Liver (tissue), 9 donors: ENCODE results near the gene FRMD5. TPM values are rescaled to one million over a fixed set of nuclear protein-coding genes. Genes with fewer than 3 reads are reported as not detected.
A peak's percentile ranks its signal among the peaks of the same experiment; 100 is the strongest.

Experiments
- DNase-seq: peaks from one replicate; pipeline ENCODE4 v3.0.0-alpha.2; 2017; ENCODE audit warnings: low spot score
- H3K27ac ChIP-seq, 2 donors: one replicate each; pipeline ENCODE4 v1.7.0; 2013; ENCODE audit warnings: inconsistent platforms in 2 of 2, low read length in 2 of 2, control low read depth in 1 of 2, low read depth in 1 of 2, mild to moderate bottlenecking in 1 of 2
- H3K27me3 ChIP-seq, 4 donors: one replicate each; pipeline versions ENCODE4 v1.6.1 to v1.7.0; 2013; ENCODE audit warnings: low read length in 3 of 4, inconsistent platforms in 1 of 4, mild to moderate bottlenecking in 1 of 4, moderate library complexity in 1 of 4; ENCODE audit not compliant: control insufficient read depth in 4 of 4, insufficient read depth in 4 of 4
- H3K36me3 ChIP-seq, 4 donors: one replicate each; pipeline versions ENCODE4 v1.6.1 to v1.7.0; 2013; ENCODE audit warnings: low read length in 3 of 4, mild to moderate bottlenecking in 3 of 4, low read depth in 1 of 4, moderate library complexity in 1 of 4; ENCODE audit not compliant: control insufficient read depth in 4 of 4, insufficient read depth in 3 of 4
- H3K4me1 ChIP-seq, 4 donors: one replicate each; pipeline versions ENCODE4 v1.6.1 to v1.7.0; 2013; ENCODE audit warnings: low read length in 3 of 4, mild to moderate bottlenecking in 3 of 4, moderate library complexity in 1 of 4; ENCODE audit not compliant: control insufficient read depth in 4 of 4, insufficient read depth in 4 of 4
- H3K4me3 ChIP-seq, 3 donors: one replicate each; pipeline versions ENCODE4 v1.6.1 to v1.7.0; 2013; ENCODE audit warnings: low read length in 3 of 3, control low read depth in 1 of 3, low read depth in 1 of 3, mild to moderate bottlenecking in 1 of 3
- H3K9ac ChIP-seq, 2 donors: one replicate each; pipeline ENCODE4 v1.7.0; 2013; ENCODE audit warnings: low read length in 2 of 2, mild to moderate bottlenecking in 2 of 2, moderate library complexity in 2 of 2, control low read depth in 1 of 2, low read depth in 1 of 2
- H3K9me3 ChIP-seq, 4 donors: one replicate each; pipeline versions ENCODE4 v1.6.1 to v1.7.0; 2013; ENCODE audit warnings: low read length in 3 of 4; ENCODE audit not compliant: control insufficient read depth in 4 of 4
- ATF3 ChIP-seq: IDR thresholded peaks from 2 replicates; pipeline ENCODE4 v1.6.1; 2016; ENCODE audit warnings: antibody characterized with exemption
- CTCF ChIP-seq: fragments of 150-350 bp; IDR thresholded peaks from 2 replicates; pipeline ENCODE4 v1.5.1; 2017; ENCODE audit warnings: improper control_type of control experiment, low read depth, low read length; ENCODE audit not compliant: missing input control
- FOXA1 ChIP-seq: IDR thresholded peaks from 2 replicates; pipeline ENCODE4 v1.6.1; 2016; ENCODE audit warnings: antibody characterized with exemption
- FOXA2 ChIP-seq: IDR thresholded peaks from 2 replicates; pipeline ENCODE4 v1.6.1; 2016; ENCODE audit warnings: antibody characterized with exemption
- HNF4A ChIP-seq, 2 donors: conservative IDR thresholded peaks; 2 replicates each; pipeline ENCODE4 v1.6.1; 2016; ENCODE audit warnings: antibody characterized with exemption in 2 of 2, mild to moderate bottlenecking in 2 of 2
- JUND ChIP-seq, 2 donors: IDR thresholded peaks; 2 replicates each; pipeline ENCODE4 v1.6.1; 2016; ENCODE audit warnings: antibody characterized with exemption in 2 of 2
- REST ChIP-seq: IDR thresholded peaks from 2 replicates; pipeline ENCODE4 v1.6.1; 2016; ENCODE audit warnings: antibody characterized with exemption, mild to moderate bottlenecking
- RXRA ChIP-seq, 2 donors: IDR thresholded peaks; 2 replicates each; pipeline ENCODE4 v1.6.1; 2017 to 2018; ENCODE audit warnings: antibody characterized with exemption in 2 of 2, mild to moderate bottlenecking in 1 of 2
- SP1 ChIP-seq: IDR thresholded peaks from 2 replicates; pipeline ENCODE4 v1.6.1; 2018; ENCODE audit warnings: antibody characterized with exemption, mild to moderate bottlenecking
- TAF1 ChIP-seq: conservative IDR thresholded peaks from 2 replicates; pipeline ENCODE4 v1.6.1; 2016; ENCODE audit warnings: antibody characterized with exemption, mild to moderate bottlenecking
- YY1 ChIP-seq: IDR thresholded peaks from 2 replicates; pipeline ENCODE4 v1.6.1; 2016; ENCODE audit warnings: antibody characterized with exemption, mild to moderate bottlenecking
- WGBS: extraction: QIAGEN DNeasy Blood & Tissue Kit; methylation state at CpG from one replicate; pipeline ENCODE4 v1.1.7; 2013; 5-methylcytosine and 5-hydroxymethylcytosine counted together
- polyA plus RNA-seq, 2 donors: library from polyadenylated mRNA; stranded (reverse) in 1 of 2; unstranded in 1 of 2; fragments of 200-250 nt in 1 of 2; fragments of >200 nt in 1 of 2; fragmentation: Nextera tagmentation in 1 of 2; extraction: Ambion mirVana in 1 of 2; gene quantifications; one replicate each; pipeline versions ENCODE4 v1.2.1 to v1.2.3, GENCODE V29; 2013 to 2015
- total RNA-seq, 2 donors: library from RNA; depleted of rRNA; stranded (reverse); fragments of >200 nt; gene quantifications; one replicate each; pipeline ENCODE4 v1.2.3, GENCODE V29; 2014
- donor health status: healthy.
- donor health status: healthy.
- donor health status: healthy.
- donor health status: healthy.
- donor health status: healthy.

FRMD5 gene
- under 1 TPM in 1 of 2 donors, not detected in 1; 0.25 TPM for total RNA-seq
- under 1 TPM in 1 of 2 donors, not detected in 1; 0.01 TPM for polyA plus RNA-seq

DNA sequence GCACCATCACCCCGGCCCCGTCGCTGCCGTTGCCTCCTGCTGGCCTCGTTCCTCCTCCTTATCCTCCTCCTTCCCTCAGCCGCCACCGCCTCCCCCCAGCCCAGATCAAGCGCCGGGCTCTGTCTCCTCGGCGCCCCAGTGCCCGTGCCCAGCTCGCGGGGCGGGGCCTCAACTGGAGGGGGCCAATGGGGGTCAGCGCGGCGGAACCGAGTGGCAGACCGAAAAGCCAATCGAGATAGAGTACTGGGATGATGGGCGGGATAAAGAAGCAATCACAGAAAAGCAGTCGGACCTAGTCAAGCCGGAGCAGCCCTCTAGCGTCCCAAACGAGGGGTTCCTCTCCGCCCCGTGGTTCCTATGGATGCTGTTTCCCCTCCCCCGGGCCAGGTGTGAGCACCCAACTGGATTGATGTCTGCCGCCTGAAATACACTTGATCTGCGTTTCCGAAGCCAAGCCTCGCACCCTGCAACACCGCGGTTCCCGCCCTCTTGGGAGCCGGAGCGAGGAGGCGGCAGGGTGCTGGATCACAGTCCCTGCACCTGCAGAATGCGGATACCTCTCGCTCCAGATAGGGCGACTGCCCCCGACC is at the start of gene FRMD5:
Gene FRMD5, minus strand, starts transcription at position 121 of the 590 bp plus-strand sequence.
- H3K27ac ChIP-seq: no peak within 1 kb of the TSS
- peak within 1 kb of the TSS in 1 of 3 donors; percentile 43 for H3K4me3 ChIP-seq
- peak; percentile 60 for DNase-seq
- H3K9ac ChIP-seq: no peak within 1 kb of the TSS
- TF ChIP-seq SP1: peak; percentile 46
- TF ChIP-seq FOXA1: no peak
- WGBS: 3% methylated on average over 43 of the region's 43 CpGs
- peaks cover 0 to 15% (median 10%) of the 10 kb centered on the region in 4 donors for H3K27me3 ChIP-seq
- peaks cover 0 to 15% (median 7%) of the 10 kb centered on the region in 4 donors for H3K4me1 ChIP-seq
- no peaks in the 10 kb centered on the region for H3K36me3 ChIP-seq
- no peaks in the 10 kb centered on the region for H3K9me3 ChIP-seq

DNA sequence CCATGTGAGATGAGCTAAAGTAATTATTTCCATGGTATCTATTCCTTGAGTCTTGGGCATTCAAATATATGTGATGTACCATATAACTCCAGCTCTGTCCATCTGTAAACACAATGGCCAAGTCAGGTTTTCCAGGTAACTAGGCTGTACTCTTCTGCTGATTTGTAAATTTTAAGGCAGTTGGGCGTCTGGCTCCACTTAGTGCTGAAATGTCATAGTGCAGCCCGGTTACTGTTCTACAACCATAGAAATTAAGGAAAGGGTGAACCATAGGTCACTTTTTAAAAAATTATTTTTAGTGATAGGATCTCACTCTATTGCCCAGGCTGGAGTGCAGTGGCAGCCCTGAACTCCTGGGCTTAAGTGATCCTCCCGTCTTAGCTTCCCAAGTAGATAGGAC is 48.8 kb upstream of the FRMD5 start:
- no peaks in the 10 kb centered on the region for H3K27me3 ChIP-seq
- H3K9me3 ChIP-seq: no peaks in the 10 kb centered on the region
- H3K4me3 ChIP-seq: no peak overlapping the region
- no peak overlapping the region for H3K9ac ChIP-seq
- H3K27ac ChIP-seq: no peak overlapping the region
- H3K4me1 ChIP-seq: no peaks in the 10 kb centered on the region
- DNase-seq: no peak
- 87% methylated on average over 3 of the region's 3 CpGs for WGBS
- no peak for TF ChIP-seq CTCF
- no peak for TF ChIP-seq YY1
- TF ChIP-seq JUND (IDR thresholded peaks at IDR 0.05): no peak
- TF ChIP-seq ATF3: no peak
- no peak for TF ChIP-seq TAF1
- no peaks in the 10 kb centered on the region for H3K36me3 ChIP-seq

DNA sequence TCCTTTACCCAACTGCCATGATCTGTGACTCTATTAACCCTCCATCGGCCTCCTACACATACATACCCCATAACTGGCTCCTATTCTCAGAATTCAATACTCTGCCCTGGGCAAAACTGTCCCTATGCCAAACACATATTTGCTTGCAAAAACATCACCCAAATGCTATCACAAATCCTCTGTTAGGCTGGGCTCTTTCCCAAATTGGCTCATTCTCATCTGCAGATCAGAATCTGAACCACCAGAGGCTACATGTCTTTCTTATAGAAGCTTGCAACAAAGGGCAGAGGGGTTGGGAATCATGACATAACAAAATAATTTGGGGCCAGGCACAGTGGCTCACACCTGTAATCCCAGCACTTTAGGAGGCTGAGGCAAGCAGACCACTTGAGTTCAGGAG is 48.1 kb upstream of the FRMD5 start:
- Histone ChIP-seq H3K27me3 (no peaks in the 10 kb centered on the region), H3K4me1 (no peaks in the 10 kb centered on the region), H3K9ac (no peak overlapping the region), H3K4me3 (no peak overlapping the region), H3K27ac (no peak overlapping the region), H3K36me3 (no peaks in the 10 kb centered on the region), H3K9me3 (no peaks in the 10 kb centered on the region)
- WGBS: 81% methylated on average over 1 of the region's 1 CpG
- TF ChIP-seq HNF4A (conservative IDR thresholded peaks at IDR 0.05) (no peak), REST (no peak), RXRA (IDR thresholded peaks at IDR 0.05) (no peak), FOXA2 (no peak)
- DNase-seq: no peak
